ENCODE measurements around the gene SNED1. TPM values are rescaled to one million over a fixed set of nuclear protein-coding genes. Genes with fewer than 3 reads are reported as not detected.
A peak's percentile ranks its signal among the peaks of the same experiment; 100 is the strongest.

The SNED1 gene
- total RNA-seq, 2 donors from 2014 or later = 4.6 TPM

- no peaks in the 10 kb centered on the region for H3K36me3 ChIP-seq
- intact Hi-C loops (cut with DNase I) = no loop called here
- peak overlapping the region; percentile 48 for H3K4me3 ChIP-seq
- no peak for TF ChIP-seq CTCF (IDR thresholded peaks at IDR 0.05)
- H3K27ac ChIP-seq = no peak overlapping the region
- H3K4me1 ChIP-seq = no peaks in the 10 kb centered on the region
- H3K27me3 ChIP-seq = no peaks in the 10 kb centered on the region
- H3K9ac ChIP-seq (ENCODE audit: low read depth in 2 of 2, low read length in 2 of 2) = peak overlapping the region in 1 of 2 donors; percentile 54
- no peaks in the 10 kb centered on the region for H3K9me3 ChIP-seq
- no peak for DNase-seq
Observed at GRCh38 chr2:240998706-240998994, 232 bp downstream of the SNED1 start.

- no peaks in the 10 kb centered on the region for H3K36me3 ChIP-seq
- peak overlapping the region; percentile 48 for H3K4me3 ChIP-seq
- peak; percentile 27 for DNase-seq
- H3K27me3 ChIP-seq = no peaks in the 10 kb centered on the region
- TF ChIP-seq CTCF (IDR thresholded peaks at IDR 0.05) = no peak
- H3K9ac ChIP-seq (ENCODE audit: low read depth in 2 of 2, low read length in 2 of 2) = peak overlapping the region in 1 of 2 donors; percentile 54
- H3K27ac ChIP-seq = no peak overlapping the region
- no peaks in the 10 kb centered on the region for H3K4me1 ChIP-seq
- H3K9me3 ChIP-seq = no peaks in the 10 kb centered on the region
- intact Hi-C loops (cut with DNase I) = no loop called here
Observed at GRCh38 chr2:240998995-240999791, 775 bp downstream of the SNED1 start.

GRCh38 chr2:240999873-241000541 lies 1.6 kb downstream of the SNED1 start:
- no peak overlapping the region for H3K4me3 ChIP-seq
- no peak for TF ChIP-seq CTCF (IDR thresholded peaks at IDR 0.05)
- no peak overlapping the region for H3K9ac ChIP-seq (ENCODE audit: low read depth in 2 of 2, low read length in 2 of 2)
- intact Hi-C loops (cut with DNase I) = no loop called here
- peak; percentile 17 for DNase-seq
- no peak overlapping the region for H3K27ac ChIP-seq
- H3K27me3 ChIP-seq = no peaks in the 10 kb centered on the region
- no peaks in the 10 kb centered on the region for H3K4me1 ChIP-seq
- no peaks in the 10 kb centered on the region for H3K36me3 ChIP-seq
- no peaks in the 10 kb centered on the region for H3K9me3 ChIP-seq

GRCh38 chr2:241000831-241001321 lies 2.5 kb downstream of the SNED1 start:
- H3K27ac ChIP-seq = no peak overlapping the region
- intact Hi-C loops (cut with DNase I) = no loop called here
- H3K4me1 ChIP-seq = no peaks in the 10 kb centered on the region
- no peaks in the 10 kb centered on the region for H3K36me3 ChIP-seq
- TF ChIP-seq CTCF (IDR thresholded peaks at IDR 0.05) = no peak
- no peaks in the 10 kb centered on the region for H3K27me3 ChIP-seq
- H3K9me3 ChIP-seq = no peaks in the 10 kb centered on the region
- H3K4me3 ChIP-seq = no peak overlapping the region
- no peak overlapping the region for H3K9ac ChIP-seq (ENCODE audit: low read depth in 2 of 2, low read length in 2 of 2)
- no peak for DNase-seq

GRCh38 chr2:241001413-241002274 lies 3.2 kb downstream of the SNED1 start:
- no peak overlapping the region for H3K9ac ChIP-seq (ENCODE audit: low read depth in 2 of 2, low read length in 2 of 2)
- intact Hi-C loops (cut with DNase I) = no loop called here

More at GRCh38 chr2:241001413-241002274, 3.2 kb downstream of the SNED1 start:
- Histone ChIP-seq H3K4me3 (no peak overlapping the region), H3K36me3 (no peaks in the 10 kb centered on the region), H3K27me3 (no peaks in the 10 kb centered on the region), H3K4me1 (no peaks in the 10 kb centered on the region), H3K9me3 (no peaks in the 10 kb centered on the region), H3K27ac (no peak overlapping the region)
- TF ChIP-seq CTCF (IDR thresholded peaks at IDR 0.05) = no peak
- DNase-seq = no peak
